ENCODE results near the gene BCL7A. TPM values are rescaled to one million over a fixed set of nuclear protein-coding genes. Genes with fewer than 3 reads are reported as not detected.
A peak's percentile ranks its signal among the peaks of the same experiment; 100 is the strongest.

The BCL7A gene
- total and polyA plus RNA-seq, 9 of the 15 experiments (the other 6 are each of a cell fraction or from before 2014, with no cell fraction given), result 0.25 to 21.9 (median 14.9) TPM

- no peak for TF ChIP-seq ZHX1 (conservative IDR thresholded peaks at IDR 0.05; ENCODE audit: low read length)
- no peak for TF ChIP-seq HNRNPH1 (optimal IDR thresholded peaks at IDR 0.05; ENCODE audit: low read depth, low read length)
- TF ChIP-seq PRPF4 (IDR thresholded peaks at IDR 0.05; ENCODE audit: insufficient read depth, low read depth, low read length, poor library complexity, severe bottlenecking), result no peak
- no peak for TF ChIP-seq POLR3G (IDR thresholded peaks at IDR 0.05; ENCODE audit: extremely low read depth, insufficient read length, insufficient replicate concordance)
- peak; percentile 55; the same call in 1 of the 2 replicates for TF ChIP-seq FOXK1 (CRISPR knock-in tag; IDR thresholded peaks at IDR 0.05; ENCODE audit: borderline replicate concordance)
- TF ChIP-seq ZNF511 (CRISPR knock-in tag; IDR thresholded peaks at IDR 0.05), result peak; percentile 75
- TF ChIP-seq E2F5 (CRISPR knock-in tag; IDR thresholded peaks at IDR 0.05), result no peak
- TF ChIP-seq TSHZ1 (CRISPR knock-in tag; IDR thresholded peaks at IDR 0.05), result no peak
- TF ChIP-seq ESRRA (IDR thresholded peaks at IDR 0.05; ENCODE audit: borderline replicate concordance, low read depth), result peak; percentile 61; the same call in 1 of the 2 replicates
- no peak for TF ChIP-seq RBM39 (optimal IDR thresholded peaks at IDR 0.05; ENCODE audit: low read depth, low read length)
- TF ChIP-seq ZNF77 (CRISPR knock-in tag; IDR thresholded peaks at IDR 0.05), result no peak
- TF ChIP-seq XRCC3 (IDR thresholded peaks at IDR 0.05), result no peak
- TF ChIP-seq GTF2A2 (tag; IDR thresholded peaks at IDR 0.05), result no peak
- TF ChIP-seq LCOR (CRISPR knock-in tag; IDR thresholded peaks at IDR 0.05), result 0 out of 2 replicates have a peak, but pooled peaks have one; percentile 44
- peak; percentile 46; the same call in 1 of the 2 replicates for TF ChIP-seq PKNOX1 (IDR thresholded peaks at IDR 0.05)
- peak in 1 of 2 experiments; percentile 54; a peak in 1 of 4 replicates for TF ChIP-seq SRF (CRISPR knock-in tag; IDR thresholded peaks at IDR 0.05)
- peak; percentile 34 for TF ChIP-seq POLR2B (IDR thresholded peaks at IDR 0.05; ENCODE audit: low read depth, partially characterized antibody)
- TF ChIP-seq NCOA2 (IDR thresholded peaks at IDR 0.05; ENCODE audit: partially characterized antibody in 2 of 2), result no peak
These were observed 56.7 kb downstream of the BCL7A start, which contains the start of gene MLXIP (continued) for GRCh38 chr12:122078141-122079032.
